Subcutaneous abdominal adipose tissue (tissue), 5 donors: ENCODE results near the gene CEMIP.

ENCODE experiments used
- H3K27ac ChIP-seq: one replicate; pipeline ENCODE4 v1.7.0; 2013; ENCODE audit warnings: low read depth, mild to moderate bottlenecking, inconsistent platforms, low read length, moderate library complexity
- H3K27me3 ChIP-seq, 5 donors: one replicate each; pipeline ENCODE4 v1.7.0; 2013; ENCODE audit warnings: low read length in 5 of 5, inconsistent platforms in 1 of 5; ENCODE audit not compliant: control insufficient read depth in 5 of 5, insufficient read depth in 4 of 5
- H3K36me3 ChIP-seq, 5 donors: one replicate each; pipeline ENCODE4 v1.7.0; 2013; ENCODE audit warnings: low read length in 5 of 5; ENCODE audit not compliant: control insufficient read depth in 5 of 5, insufficient read depth in 5 of 5
- H3K4me1 ChIP-seq, 5 donors: one replicate each; pipeline ENCODE4 v1.7.0; 2013; ENCODE audit warnings: low read length in 5 of 5, mild to moderate bottlenecking in 3 of 5, moderate library complexity in 1 of 5; ENCODE audit not compliant: control insufficient read depth in 5 of 5, insufficient read depth in 5 of 5
- H3K4me3 ChIP-seq, 5 donors: one replicate each; pipeline ENCODE4 v1.7.0; 2013; ENCODE audit warnings: low read length in 5 of 5, low read depth in 1 of 5
- H3K9ac ChIP-seq, 5 donors: one replicate each; pipeline ENCODE4 v1.7.0; 2013; ENCODE audit warnings: low read length in 5 of 5, mild to moderate bottlenecking in 4 of 5, moderate library complexity in 3 of 5
- H3K9me3 ChIP-seq, 5 donors: one replicate each; pipeline ENCODE4 v1.7.0; 2013; ENCODE audit warnings: low read length in 5 of 5; ENCODE audit not compliant: control insufficient read depth in 5 of 5
- donor health status: healthy.
- donor health status: healthy.
- donor health status: healthy.
- donor health status: healthy.
- donor health status: healthy.

CEMIP gene

GRCh38 chr15:80838666-80839065, 59.5 kb downstream of the CEMIP start:
- H3K36me3 ChIP-seq = no peaks in the 10 kb centered on the region
- peaks cover 0 to 23% (median 3%) of the 10 kb centered on the region in 5 donors for H3K4me1 ChIP-seq
- no peak overlapping the region for H3K4me3 ChIP-seq
- H3K9me3 ChIP-seq = no peaks in the 10 kb centered on the region
- no peak overlapping the region for H3K27ac ChIP-seq
- H3K9ac ChIP-seq = no peak overlapping the region
- peaks cover 0 to 22% (median 5%) of the 10 kb centered on the region in 5 donors for H3K27me3 ChIP-seq

GRCh38 chr15:80839764-80840130, 60.6 kb downstream of the CEMIP start:
- no peaks in the 10 kb centered on the region for H3K9me3 ChIP-seq
- H3K4me1 ChIP-seq = peaks cover 0 to 18% (median 3%) of the 10 kb centered on the region in 5 donors
- H3K27me3 ChIP-seq = peaks cover 0 to 27% (median 5%) of the 10 kb centered on the region in 5 donors
- H3K9ac ChIP-seq = no peak overlapping the region
- no peaks in the 10 kb centered on the region for H3K36me3 ChIP-seq
- H3K27ac ChIP-seq = no peak overlapping the region
- H3K4me3 ChIP-seq = no peak overlapping the region

DNA sequence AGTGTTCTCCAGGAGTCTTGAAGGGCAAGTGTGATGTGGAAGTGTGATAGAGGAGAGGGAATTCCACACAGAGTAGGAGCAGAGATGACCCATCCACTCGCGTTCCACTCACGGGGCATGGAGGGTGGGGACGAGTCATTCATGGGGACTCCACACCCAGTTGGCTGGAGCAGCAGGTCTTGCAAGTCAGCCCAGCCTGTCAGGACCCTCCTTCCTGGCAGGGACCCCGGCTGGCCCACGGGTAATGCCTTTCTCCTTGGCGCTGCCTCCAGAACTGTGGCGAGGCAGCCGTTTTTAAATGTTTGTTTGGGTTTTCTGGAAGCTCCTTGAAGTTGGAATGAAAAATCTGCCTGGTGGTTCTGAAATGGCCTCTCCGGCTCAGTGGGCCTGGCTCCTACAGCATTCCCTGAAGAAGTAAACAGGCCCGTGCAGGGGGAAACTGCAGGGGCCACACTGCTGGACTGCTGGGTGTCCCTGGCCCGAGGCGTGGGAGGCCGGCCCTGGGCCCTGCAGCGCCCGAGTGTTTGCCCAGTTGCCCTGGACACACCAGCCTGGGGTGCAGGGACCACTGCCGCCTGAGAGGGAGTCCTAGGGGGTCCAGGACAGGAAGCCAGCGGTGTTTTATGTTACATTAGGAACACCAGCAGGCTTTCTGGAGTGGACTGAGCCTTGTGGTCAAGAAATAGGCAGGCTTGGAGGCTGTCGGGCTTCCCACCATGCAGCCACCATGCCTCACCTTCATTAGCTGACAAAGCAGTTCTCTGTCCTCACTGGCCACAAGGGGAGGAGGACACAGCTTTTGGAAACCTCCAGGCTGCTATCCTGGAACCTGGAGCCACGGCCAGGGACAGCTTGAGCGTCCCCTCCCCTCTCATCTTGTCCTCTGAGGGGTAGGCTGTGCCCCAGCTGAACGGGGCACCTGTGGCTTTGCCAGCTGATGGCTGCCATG, 61.3 kb downstream of the CEMIP start:
- Histone ChIP-seq H3K4me3 (no peak overlapping the region), H3K9me3 (no peaks in the 10 kb centered on the region), H3K9ac (no peak overlapping the region), H3K27me3 (peaks cover 0 to 27% (median 5%) of the 10 kb centered on the region in 5 donors), H3K27ac (no peak overlapping the region), H3K36me3 (no peaks in the 10 kb centered on the region), H3K4me1 (peaks cover 0 to 11% (median 0%) of the 10 kb centered on the region in 5 donors)

DNA sequence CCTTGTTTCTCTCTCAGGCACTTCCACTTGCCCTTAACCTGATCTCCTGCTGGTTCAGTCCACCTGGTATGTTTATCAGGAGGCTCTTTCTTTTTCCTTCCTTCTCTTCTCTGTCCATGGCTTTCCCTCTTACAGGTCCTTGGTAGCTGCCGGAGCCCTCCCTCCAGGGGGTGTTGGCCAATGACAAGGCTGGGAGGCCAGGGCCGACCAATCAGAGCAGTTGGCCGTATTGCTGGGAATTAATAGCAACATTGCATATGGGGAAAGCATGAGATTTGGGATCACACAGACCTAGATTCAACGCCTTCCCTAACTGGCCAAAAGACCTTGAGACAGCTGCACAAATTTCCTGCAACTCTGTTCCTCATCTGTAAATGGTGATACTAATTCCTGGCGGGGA, 62.4 kb downstream of the CEMIP start:
- peaks cover 0 to 7% (median 0%) of the 10 kb centered on the region in 5 donors for H3K4me1 ChIP-seq
- H3K9me3 ChIP-seq = no peaks in the 10 kb centered on the region
- no peak overlapping the region for H3K27ac ChIP-seq
- no peak overlapping the region for H3K9ac ChIP-seq
- no peak overlapping the region for H3K4me3 ChIP-seq
- no peaks in the 10 kb centered on the region for H3K36me3 ChIP-seq
- H3K27me3 ChIP-seq = peaks cover 0 to 27% (median 14%) of the 10 kb centered on the region in 5 donors

- no peaks in the 10 kb centered on the region for H3K36me3 ChIP-seq
- H3K4me3 ChIP-seq = no peak overlapping the region
- H3K9me3 ChIP-seq = no peaks in the 10 kb centered on the region
- no peak overlapping the region for H3K27ac ChIP-seq
- peaks cover 0 to 40% (median 13%) of the 10 kb centered on the region in 5 donors for H3K27me3 ChIP-seq
- H3K9ac ChIP-seq = no peak overlapping the region
- H3K4me1 ChIP-seq = peaks cover 0 to 7% (median 0%) of the 10 kb centered on the region in 5 donors
These were observed 65.0 kb downstream of the CEMIP start for GRCh38 chr15:80844011-80844732.

DNA sequence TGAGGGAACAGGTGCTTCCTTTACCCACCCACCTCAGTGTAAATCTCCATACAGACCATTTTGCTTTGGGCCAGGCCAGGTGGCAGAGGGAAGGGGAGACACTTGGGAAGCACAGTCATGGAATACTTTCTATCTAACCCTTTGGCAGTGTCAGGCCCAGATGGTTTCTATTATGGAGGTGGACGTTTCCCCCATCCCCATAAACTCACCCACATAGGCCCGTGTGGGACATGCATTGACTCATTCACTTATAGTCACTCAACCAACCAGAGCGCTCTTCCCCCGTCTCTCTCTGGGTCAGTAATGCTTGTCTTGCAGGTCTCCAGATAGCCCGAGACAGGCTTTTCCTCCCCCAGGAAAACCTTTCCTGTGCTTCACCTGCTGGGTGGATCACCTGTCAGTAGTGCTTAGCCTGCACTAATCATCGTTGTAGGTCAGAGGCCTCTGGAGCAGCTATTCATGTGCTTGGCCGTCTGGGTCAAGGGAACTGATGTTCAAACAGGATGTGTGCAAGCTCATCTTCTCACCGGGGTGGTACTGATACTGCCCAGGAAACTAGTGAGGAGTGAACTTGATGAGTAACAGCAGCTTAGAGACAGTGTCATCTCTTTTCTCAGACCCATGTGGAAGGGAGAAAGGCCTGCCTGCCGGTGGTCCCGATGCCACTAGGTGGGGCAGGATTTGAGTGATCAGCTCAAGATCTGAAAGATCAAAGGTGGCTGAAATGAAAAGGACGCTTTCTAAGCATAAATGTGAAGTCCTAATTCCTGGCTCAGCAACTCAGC, 67.1 kb downstream of the CEMIP start:
- Histone ChIP-seq H3K4me3 (no peak overlapping the region), H3K36me3 (no peaks in the 10 kb centered on the region), H3K9me3 (no peaks in the 10 kb centered on the region), H3K9ac (no peak overlapping the region), H3K27ac (no peak overlapping the region), H3K27me3 (peaks cover 0 to 44% (median 19%) of the 10 kb centered on the region in 5 donors), H3K4me1 (peaks cover 0 to 4% (median 0%) of the 10 kb centered on the region in 5 donors)

GRCh38 chr15:80849308-80849707, 70.1 kb downstream of the CEMIP start:
- Histone ChIP-seq H3K4me1 (peaks cover 0 to 4% (median 0%) of the 10 kb centered on the region in 5 donors), H3K36me3 (no peaks in the 10 kb centered on the region), H3K9ac (no peak overlapping the region), H3K27ac (no peak overlapping the region), H3K4me3 (no peak overlapping the region), H3K27me3 (peaks cover 0 to 25% (median 14%) of the 10 kb centered on the region in 5 donors), H3K9me3 (no peaks in the 10 kb centered on the region)

DNA sequence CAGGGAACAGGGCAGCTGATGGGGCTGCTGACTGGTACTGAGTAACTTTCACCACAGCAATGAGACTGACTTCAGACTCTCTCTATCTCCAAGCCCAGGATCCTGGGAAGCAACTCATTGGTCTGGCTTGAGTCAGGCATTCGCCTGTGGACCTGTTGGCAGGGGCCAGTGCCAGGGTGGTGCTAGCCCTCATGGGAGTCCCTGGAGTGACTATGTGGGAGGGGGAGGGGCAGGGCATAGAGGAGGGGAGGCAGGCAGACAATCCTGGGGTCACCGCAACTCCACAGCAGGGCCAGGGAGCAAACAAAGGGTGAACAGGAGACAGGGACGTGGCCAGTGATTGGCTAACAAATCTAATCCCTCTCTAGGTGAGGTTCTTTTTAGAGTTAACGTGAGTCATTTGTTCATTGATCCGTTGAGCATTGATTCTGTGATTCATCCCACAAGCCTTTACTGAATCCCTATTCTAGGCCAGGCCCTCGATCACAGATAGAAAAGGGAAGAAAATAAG, 71.8 kb downstream of the CEMIP start:
- H3K9ac ChIP-seq = no peak overlapping the region
- peaks cover 0 to 25% (median 14%) of the 10 kb centered on the region in 5 donors for H3K27me3 ChIP-seq
- no peaks in the 10 kb centered on the region for H3K9me3 ChIP-seq
- H3K4me3 ChIP-seq = no peak overlapping the region
- no peak overlapping the region for H3K27ac ChIP-seq
- peaks cover 0 to 4% (median 0%) of the 10 kb centered on the region in 5 donors for H3K4me1 ChIP-seq
- H3K36me3 ChIP-seq = no peaks in the 10 kb centered on the region

DNA sequence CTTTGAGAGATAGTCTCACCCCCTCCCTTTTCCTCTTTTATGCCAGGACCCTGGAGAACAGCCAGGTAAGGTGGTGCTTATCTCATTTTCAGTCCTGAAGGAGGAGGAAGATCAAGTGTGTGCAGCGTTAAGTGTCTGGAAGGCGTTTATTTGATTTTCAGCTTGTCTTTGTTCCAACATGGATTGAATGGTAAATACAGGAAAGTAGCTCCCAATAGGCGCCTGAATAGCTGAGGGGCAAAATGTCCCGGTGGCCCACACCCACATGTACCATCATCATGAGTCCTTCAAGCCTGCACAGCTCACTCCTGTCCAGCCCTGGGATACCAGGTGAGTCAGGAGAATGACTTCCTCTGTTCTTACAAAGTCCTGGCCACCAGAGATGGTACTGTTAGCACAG, 73.5 kb downstream of the CEMIP start:
- no peak overlapping the region for H3K9ac ChIP-seq
- H3K4me3 ChIP-seq = no peak overlapping the region
- H3K27ac ChIP-seq = no peak overlapping the region
- H3K4me1 ChIP-seq = peaks cover 0 to 9% (median 7%) of the 10 kb centered on the region in 5 donors
- no peaks in the 10 kb centered on the region for H3K36me3 ChIP-seq
- H3K9me3 ChIP-seq = no peaks in the 10 kb centered on the region
- H3K27me3 ChIP-seq = peaks cover 0 to 24% (median 11%) of the 10 kb centered on the region in 5 donors
